Neuronal stem cell (in vitro differentiated cells): ENCODE measurements around the gene TXNDC17.

Experiments used
- DNase-seq: peaks from one replicate; pipeline ENCODE4 v3.0.0-alpha.2; 2013; ENCODE audit warnings: low spot score
- H2AFZ ChIP-seq: one replicate; pipeline ENCODE4 v1.6.1; 2013; ENCODE audit warnings: mild to moderate bottlenecking, low read length, inconsistent platforms
- H2AK5ac ChIP-seq: 2 replicates; pipeline ENCODE4 v1.6.1; 2013; ENCODE audit warnings: low read depth, mild to moderate bottlenecking, inconsistent platforms, low read length, moderate library complexity, mixed read lengths
- H2BK120ac ChIP-seq: 2 replicates; pipeline ENCODE4 v1.6.1; 2013; ENCODE audit warnings: low read depth, mild to moderate bottlenecking, inconsistent platforms, low read length, moderate library complexity, mixed read lengths
- H2BK12ac ChIP-seq: one replicate; pipeline ENCODE4 v1.6.1; 2013; ENCODE audit warnings: low read length, inconsistent platforms
- H2BK15ac ChIP-seq: 2 replicates; pipeline ENCODE4 v1.6.1; 2013; ENCODE audit warnings: mild to moderate bottlenecking, low read length, inconsistent platforms, mixed read lengths
- H2BK5ac ChIP-seq: one replicate; pipeline ENCODE4 v1.6.1; 2013; ENCODE audit warnings: inconsistent platforms, mild to moderate bottlenecking, low read length, moderate library complexity
- H3K14ac ChIP-seq: one replicate; pipeline ENCODE4 v1.6.1; 2013; ENCODE audit warnings: low read length, inconsistent platforms
- H3K18ac ChIP-seq: 2 replicates; pipeline ENCODE4 v1.6.1; 2013; ENCODE audit warnings: low read length, inconsistent platforms
- H3K23ac ChIP-seq: 2 replicates; pipeline ENCODE4 v1.6.1; 2013; ENCODE audit warnings: low read depth, mild to moderate bottlenecking, mixed read lengths, low read length, inconsistent platforms; ENCODE audit not compliant: poor library complexity
- H3K27ac ChIP-seq: replicated peaks from 3 replicates; pipeline ENCODE4 v1.5.1; 2013; ENCODE audit warnings: low read length, inconsistent platforms
- H3K27me3 ChIP-seq, 3 experiments: 2 replicates each; pipeline ENCODE4 v1.6.1; 2013; ENCODE audit warnings: low read length in 3 of 3, mild to moderate bottlenecking in 2 of 3, inconsistent platforms in 1 of 3, low read depth in 1 of 3, mixed read lengths in 1 of 3, moderate library complexity in 1 of 3; ENCODE audit not compliant: control insufficient read depth in 3 of 3, insufficient read depth in 3 of 3
- H3K36me3 ChIP-seq, 2 donors: replicated peaks in 1 of 2; 2 replicates each; pipeline ENCODE4 v1.6.1; 2013; ENCODE audit warnings: low read length in 2 of 2; ENCODE audit not compliant: control insufficient read depth in 2 of 2, insufficient read depth in 2 of 2
- H3K4ac ChIP-seq: 2 replicates; pipeline ENCODE4 v1.6.1; 2013; ENCODE audit warnings: inconsistent platforms, mild to moderate bottlenecking, low read length, moderate library complexity
- H3K4me1 ChIP-seq, 2 donors: 1 replicate in 1 of 2; 2 replicates in 1 of 2; pipeline ENCODE4 v1.6.1; 2013; ENCODE audit warnings: low read length in 2 of 2, low read depth in 1 of 2; ENCODE audit not compliant: control insufficient read depth in 2 of 2, insufficient read depth in 1 of 2
- H3K4me2 ChIP-seq: one replicate; pipeline ENCODE4 v1.6.1; 2013; ENCODE audit warnings: mild to moderate bottlenecking, low read length, inconsistent platforms; ENCODE audit not compliant: insufficient read depth, poor library complexity, severe bottlenecking
- H3K4me3 ChIP-seq, 2 donors: 2 replicates each; pipeline ENCODE4 v1.5.1; 2013; ENCODE audit warnings: low read length in 2 of 2, mild to moderate bottlenecking in 2 of 2, inconsistent platforms in 1 of 2, moderate library complexity in 1 of 2
- H3K79me1 ChIP-seq: one replicate; pipeline ENCODE4 v1.6.1; 2013; ENCODE audit warnings: low read depth, mild to moderate bottlenecking, inconsistent platforms, low read length, moderate library complexity
- H3K9ac ChIP-seq: one replicate; pipeline ENCODE4 v1.6.1; 2013; ENCODE audit warnings: mild to moderate bottlenecking, low read depth, low read length, inconsistent platforms; ENCODE audit not compliant: poor library complexity
- H3K9me3 ChIP-seq, 2 donors: replicated peaks in 1 of 2; 2 replicates each; pipeline versions ENCODE3 to v1.6.1; 2013; ENCODE audit warnings: low read length in 2 of 2, mild to moderate bottlenecking in 2 of 2, inconsistent platforms in 1 of 2, low read depth in 1 of 2, mixed read lengths in 1 of 2, moderate library complexity in 1 of 2; ENCODE audit not compliant: control insufficient read depth in 2 of 2, insufficient read depth in 1 of 2
- H4K8ac ChIP-seq: one replicate; pipeline ENCODE4 v1.6.1; 2013; ENCODE audit warnings: low read depth, mild to moderate bottlenecking, inconsistent platforms, low read length, moderate library complexity
- H4K91ac ChIP-seq: one replicate; pipeline ENCODE4 v1.6.1; 2013; ENCODE audit warnings: low read length, low read depth, mild to moderate bottlenecking, inconsistent platforms; ENCODE audit not compliant: poor library complexity
- WGBS, 2 donors: extraction: QIAGEN DNeasy Blood & Tissue Kit; methylation state at CpG; one replicate each; pipeline ENCODE4 v1.1.7; 2013; ENCODE audit warnings: missing lambda C conversion rate in 2 of 2, mixed read lengths in 1 of 2; ENCODE audit not compliant: insufficient read length in 2 of 2, insufficient replicate concordance in 1 of 2; ENCODE audit errors: extremely low coverage in 2 of 2; 5-methylcytosine and 5-hydroxymethylcytosine counted together

The TXNDC17 gene

DNA sequence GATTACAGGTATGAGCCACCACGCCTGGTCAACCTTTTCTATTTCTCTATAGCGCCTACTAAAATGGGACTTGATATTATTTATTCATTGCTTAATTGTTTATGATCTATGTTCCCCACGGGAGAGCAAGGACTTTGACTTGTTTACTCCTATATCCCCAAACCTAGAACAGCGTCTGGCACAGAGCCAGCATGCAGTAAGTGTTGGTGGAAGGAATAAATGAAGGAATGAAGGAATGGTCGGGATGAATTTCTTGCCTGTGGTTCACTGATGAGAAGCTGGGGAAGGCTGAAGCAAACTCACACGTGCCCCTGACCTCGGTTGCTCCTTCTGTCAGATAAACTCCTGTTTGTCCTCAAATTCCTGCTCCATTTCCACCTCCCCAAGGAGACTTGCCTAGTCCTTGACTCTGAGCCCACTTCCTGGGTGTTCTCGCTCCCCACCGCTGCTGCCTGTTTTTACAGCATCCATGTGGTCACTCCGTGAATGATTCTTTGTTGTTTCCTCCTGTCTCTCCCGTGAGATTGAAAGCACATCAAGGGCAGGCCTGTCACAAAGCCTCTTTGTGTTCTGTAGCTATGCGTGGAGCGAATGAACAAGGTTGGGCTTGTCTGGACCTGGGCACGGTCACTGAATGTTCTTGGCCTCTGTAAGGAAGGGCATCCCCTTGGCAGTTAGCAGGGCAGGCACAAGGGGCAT lies 28.0 kb downstream of the TXNDC17 start:
- Histone ChIP-seq H3K18ac (no peak overlapping the region), H3K27me3 (peaks cover 0 to 21% (median 0%) of the 10 kb centered on the region in 3 experiments), H2BK120ac (no peak overlapping the region), H3K14ac (no peak overlapping the region), H2BK12ac (no peak overlapping the region), H4K91ac (no peak overlapping the region), H3K4me2 (no peak overlapping the region), H3K79me1 (no peaks in the 10 kb centered on the region), H3K9me3 (peaks cover 0 to 2% of the 10 kb centered on the region in 2 donors), H3K27ac (no peak overlapping the region), H3K4ac (no peak overlapping the region), H3K36me3 (no peaks in the 10 kb centered on the region), H4K8ac (no peak overlapping the region), H3K9ac (no peak overlapping the region), H2AFZ (no peak overlapping the region), H2BK5ac (no peak overlapping the region), H3K4me3 (no peak overlapping the region), H3K4me1 (peaks cover 0 to 2% of the 10 kb centered on the region in 2 donors), H2BK15ac (no peak overlapping the region), H3K23ac (no peak overlapping the region), H2AK5ac (peak overlapping the region; percentile 66)
- WGBS, 2 donors: no CpG with 5 or more reads among the region's 14 CpGs
- DNase-seq: no peak

DNA sequence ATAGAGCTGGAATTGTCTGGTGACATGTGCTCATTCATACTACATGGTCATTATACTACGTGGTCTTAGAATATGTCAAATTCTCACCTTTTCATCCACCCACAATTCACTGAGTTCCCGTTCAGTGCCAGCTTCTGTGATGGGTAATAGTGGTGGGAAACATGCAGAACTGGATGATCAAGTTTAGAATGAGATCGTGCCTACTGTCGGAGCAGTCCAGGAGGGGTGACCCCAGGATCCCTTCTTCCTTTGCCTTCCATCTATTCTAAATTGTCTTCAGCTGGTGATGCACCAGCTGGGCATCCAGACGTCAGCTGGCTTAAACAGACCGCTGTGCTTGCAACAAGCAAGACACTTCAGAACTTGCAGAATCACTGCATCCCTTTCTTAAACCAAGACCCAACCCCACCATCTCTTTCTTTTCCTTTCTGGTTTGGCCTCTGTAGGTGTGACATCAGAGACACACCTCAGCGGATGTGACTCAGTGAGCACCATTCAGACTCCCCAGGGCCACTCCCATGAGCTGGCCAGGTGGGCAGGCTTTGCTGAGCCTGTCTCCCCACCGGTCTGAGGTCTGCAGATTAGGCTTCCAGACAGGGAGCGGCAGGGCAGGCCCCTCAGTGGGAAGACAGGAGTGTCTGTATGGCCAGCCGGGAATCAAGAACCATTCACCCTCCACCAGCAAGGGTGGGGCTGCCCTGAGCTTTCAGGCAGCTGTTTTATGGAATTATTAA lies 28.8 kb downstream of the TXNDC17 start:
- Histone ChIP-seq H3K4me1 (peaks cover 0 to 2% of the 10 kb centered on the region in 2 donors), H4K91ac (no peak overlapping the region), H3K4ac (no peak overlapping the region), H3K14ac (no peak overlapping the region), H3K36me3 (no peaks in the 10 kb centered on the region), H3K4me3 (no peak overlapping the region), H3K27me3 (peaks cover 0 to 22% (median 0%) of the 10 kb centered on the region in 3 experiments), H2BK5ac (no peak overlapping the region), H2BK12ac (peak overlapping the region; percentile 91), H2BK15ac (no peak overlapping the region), H4K8ac (no peak overlapping the region), H3K9ac (peak overlapping the region; percentile 54), H3K23ac (no peak overlapping the region), H3K79me1 (no peaks in the 10 kb centered on the region), H2AK5ac (no peak overlapping the region), H3K27ac (no peak overlapping the region), H3K4me2 (no peak overlapping the region), H3K18ac (no peak overlapping the region), H2BK120ac (no peak overlapping the region), H3K9me3 (peaks cover 0 to 2% of the 10 kb centered on the region in 2 donors), H2AFZ (no peak overlapping the region)
- no peak for DNase-seq
- WGBS, 2 donors: no CpG with 5 or more reads among the region's 10 CpGs

DNA sequence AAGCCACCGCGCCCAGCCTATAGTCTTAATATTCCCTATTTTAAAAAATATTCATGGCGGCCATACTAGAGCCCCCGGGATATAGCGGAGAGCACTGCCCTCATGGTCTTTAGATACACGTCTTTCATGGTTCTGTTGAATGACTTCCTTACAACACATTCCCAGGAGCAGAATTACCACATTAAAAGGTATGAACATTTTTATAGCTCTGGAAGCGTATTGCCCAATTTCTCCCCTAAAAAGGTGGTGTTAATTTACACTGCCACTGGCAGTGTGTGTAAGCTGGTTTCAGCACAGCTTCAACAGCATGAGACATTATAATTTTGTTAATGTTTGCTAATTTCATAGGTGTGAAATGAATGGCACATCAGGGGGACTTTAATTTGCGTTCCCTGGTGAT lies 29.7 kb downstream of the TXNDC17 start:
- Histone ChIP-seq H2AFZ (no peak overlapping the region), H3K4me3 (no peak overlapping the region), H4K91ac (no peak overlapping the region), H2BK120ac (no peak overlapping the region), H2AK5ac (no peak overlapping the region), H3K4ac (no peak overlapping the region), H3K9ac (no peak overlapping the region), H3K36me3 (no peaks in the 10 kb centered on the region), H4K8ac (no peak overlapping the region), H3K79me1 (no peaks in the 10 kb centered on the region), H2BK12ac (no peak overlapping the region), H2BK15ac (no peak overlapping the region), H2BK5ac (no peak overlapping the region), H3K27me3 (peaks cover 0 to 19% (median 0%) of the 10 kb centered on the region in 3 experiments), H3K23ac (no peak overlapping the region), H3K27ac (no peak overlapping the region), H3K4me1 (no peaks in the 10 kb centered on the region), H3K18ac (no peak overlapping the region), H3K4me2 (no peak overlapping the region), H3K9me3 (peaks cover 0 to 2% of the 10 kb centered on the region in 2 donors), H3K14ac (no peak overlapping the region)
- no CpG with 5 or more reads among the region's 8 CpGs for WGBS, 2 donors
- DNase-seq: no peak

DNA sequence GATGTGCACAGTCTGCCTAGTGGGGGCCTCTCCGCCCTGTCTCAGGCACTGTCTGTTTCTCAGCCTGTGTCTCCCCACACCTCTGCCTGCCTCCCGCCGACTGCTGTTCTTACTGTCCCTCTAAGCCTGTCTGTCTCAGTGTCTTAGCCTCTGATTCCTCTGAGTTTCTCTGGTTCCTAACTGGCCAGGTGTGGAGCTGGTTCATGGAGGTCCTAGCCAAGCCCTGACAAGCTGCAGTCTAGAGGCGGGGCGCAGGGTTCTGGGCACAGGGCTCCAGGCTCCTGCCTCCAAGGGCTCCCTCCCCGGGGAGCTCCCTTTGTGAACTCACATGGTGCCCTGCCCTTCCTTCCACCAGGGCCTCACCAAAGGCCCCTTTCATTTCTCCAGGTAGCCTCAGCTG lies 30.1 kb downstream of the TXNDC17 start:
- Histone ChIP-seq H3K4me2 (no peak overlapping the region), H3K4ac (no peak overlapping the region), H3K18ac (no peak overlapping the region), H3K4me1 (no peaks in the 10 kb centered on the region), H3K27ac (no peak overlapping the region), H2BK5ac (no peak overlapping the region), H3K4me3 (no peak overlapping the region), H2BK12ac (no peak overlapping the region), H2BK15ac (no peak overlapping the region), H3K79me1 (no peaks in the 10 kb centered on the region), H2BK120ac (no peak overlapping the region), H3K14ac (no peak overlapping the region), H2AFZ (no peak overlapping the region), H3K36me3 (no peaks in the 10 kb centered on the region), H4K8ac (no peak overlapping the region), H3K9me3 (peaks cover 0 to 2% of the 10 kb centered on the region in 2 donors), H3K27me3 (peaks cover 0 to 19% (median 0%) of the 10 kb centered on the region in 3 experiments), H4K91ac (no peak overlapping the region), H3K23ac (no peak overlapping the region), H3K9ac (no peak overlapping the region), H2AK5ac (no peak overlapping the region)
- DNase-seq: no peak
- WGBS, 2 donors: no CpG with 5 or more reads among the region's 6 CpGs
